ENCODE data around the gene CKM.

DNA sequence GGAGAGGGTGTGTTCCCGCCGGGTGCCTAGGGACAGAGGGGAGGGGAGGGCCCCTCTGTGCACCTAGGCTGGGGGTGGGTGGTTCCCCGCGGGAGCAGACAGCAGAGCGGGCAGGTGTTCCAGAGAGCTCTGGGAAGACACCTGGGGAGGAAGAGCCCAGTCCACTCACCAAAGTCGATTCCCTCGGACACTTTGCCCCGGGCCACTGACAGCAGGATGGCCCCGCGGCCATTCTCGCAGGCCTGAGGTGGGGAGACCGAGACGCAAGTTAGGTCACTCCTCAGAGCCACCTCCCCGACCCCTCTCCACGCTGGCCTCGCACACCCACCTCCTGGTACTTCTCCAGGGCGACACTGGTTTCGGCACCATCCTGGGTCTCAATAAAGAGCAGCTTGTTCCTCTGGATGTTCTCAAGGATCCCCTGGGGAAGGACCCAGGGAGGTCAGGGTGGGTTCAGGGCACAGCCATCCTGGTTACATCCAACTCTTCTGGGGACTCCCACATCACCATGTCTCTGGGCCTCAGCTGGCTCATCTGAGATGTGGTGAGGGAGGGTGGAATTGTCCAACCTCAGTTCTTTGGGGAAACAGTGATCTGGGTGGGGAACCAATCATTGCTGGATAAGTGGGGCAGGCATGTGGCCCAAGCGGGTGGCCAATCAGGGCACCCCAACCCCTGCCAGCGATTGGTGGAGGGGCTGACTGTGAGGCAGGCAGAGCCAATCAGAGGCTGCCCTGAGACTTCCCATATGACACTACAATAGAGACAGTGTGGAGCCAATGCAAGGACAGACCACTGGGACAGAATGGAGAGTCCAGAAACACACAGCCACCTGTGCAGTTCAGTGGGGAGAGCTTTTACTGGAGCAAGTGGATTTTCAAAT is 30.5 kb upstream of the CKM start:
- TF ChIP-seq, protein P1, sequence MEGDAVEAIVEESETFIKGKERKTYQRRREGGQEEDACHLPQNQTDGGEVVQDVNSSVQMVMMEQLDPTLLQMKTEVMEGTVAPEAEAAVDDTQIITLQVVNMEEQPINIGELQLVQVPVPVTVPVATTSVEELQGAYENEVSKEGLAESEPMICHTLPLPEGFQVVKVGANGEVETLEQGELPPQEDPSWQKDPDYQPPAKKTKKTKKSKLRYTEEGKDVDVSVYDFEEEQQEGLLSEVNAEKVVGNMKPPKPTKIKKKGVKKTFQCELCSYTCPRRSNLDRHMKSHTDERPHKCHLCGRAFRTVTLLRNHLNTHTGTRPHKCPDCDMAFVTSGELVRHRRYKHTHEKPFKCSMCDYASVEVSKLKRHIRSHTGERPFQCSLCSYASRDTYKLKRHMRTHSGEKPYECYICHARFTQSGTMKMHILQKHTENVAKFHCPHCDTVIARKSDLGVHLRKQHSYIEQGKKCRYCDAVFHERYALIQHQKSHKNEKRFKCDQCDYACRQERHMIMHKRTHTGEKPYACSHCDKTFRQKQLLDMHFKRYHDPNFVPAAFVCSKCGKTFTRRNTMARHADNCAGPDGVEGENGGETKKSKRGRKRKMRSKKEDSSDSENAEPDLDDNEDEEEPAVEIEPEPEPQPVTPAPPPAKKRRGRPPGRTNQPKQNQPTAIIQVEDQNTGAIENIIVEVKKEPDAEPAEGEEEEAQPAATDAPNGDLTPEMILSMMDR (conservative IDR thresholded peaks at IDR 0.05) = no peak
- TF ChIP-seq ZFX (IDR thresholded peaks at IDR 0.05) = no peak

Data from C4-2B (cell line).